GM21825 (cell line): ENCODE results near the gene GAMT.
"Not testable (repeated sequence)": the region's sequence is repeated elsewhere in the genome, so short reads cannot be mapped to it uniquely, and the experiment has no call there.

ENCODE experiments used
- ATAC-seq: cut with Tn5 transposase; IDR thresholded peaks from one replicate; pipeline ENCODE4 v1.9.1; 2021; ENCODE audit warnings: mild to moderate bottlenecking, moderate library complexity; ENCODE audit not compliant: unreplicated experiment

The GAMT gene

DNA sequence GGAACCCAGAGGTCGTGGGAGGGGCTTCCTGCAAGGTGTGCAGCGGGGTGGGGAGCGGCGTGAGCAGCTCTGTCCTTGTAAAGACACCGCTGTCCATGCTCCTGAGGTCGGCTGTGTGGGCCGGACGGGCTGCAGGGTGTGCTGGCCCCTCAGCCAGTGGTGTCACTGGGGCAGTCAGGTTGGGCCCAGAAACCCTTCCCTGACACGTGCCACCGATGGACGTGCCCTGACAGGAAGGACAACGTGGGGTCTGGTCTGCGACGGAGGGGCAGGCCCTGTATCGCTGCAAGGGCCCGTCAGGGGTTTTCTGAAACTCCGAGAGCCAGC, 32.7 kb upstream of the GAMT start:
- ATAC-seq, result no peak

- no peak for ATAC-seq
Measured at GRCh38 chr19:1433119-1434039, 32.0 kb upstream of the GAMT start.

GRCh38 chr19:1432507-1432887, 31.2 kb upstream of the GAMT start:
- no peak for ATAC-seq

GRCh38 chr19:1431759-1432506, 30.6 kb upstream of the GAMT start:
- no peak for ATAC-seq

- no peak for ATAC-seq
Measured at GRCh38 chr19:1430246-1430645, 28.9 kb upstream of the GAMT start.

DNA sequence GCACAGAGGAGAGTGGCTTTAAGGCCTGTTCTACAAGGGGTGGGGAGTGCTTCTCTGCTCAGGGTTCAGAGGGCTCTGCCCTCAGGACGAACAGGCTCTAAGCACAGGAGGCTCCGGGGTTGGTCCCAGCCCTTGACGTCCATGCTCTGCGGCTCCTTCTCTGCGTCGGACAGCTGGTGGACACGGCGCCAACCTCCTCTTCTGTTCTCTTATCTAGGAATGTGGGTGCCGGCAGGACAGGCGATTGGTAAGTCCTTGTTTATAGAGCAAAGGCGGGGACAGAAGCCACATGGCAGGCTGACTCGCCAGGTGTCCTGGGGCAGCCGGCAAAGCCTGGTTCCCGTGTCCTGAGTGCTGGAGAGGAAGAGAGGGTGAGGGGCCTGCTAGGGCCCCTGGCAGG, 28.4 kb upstream of the GAMT start:
- ATAC-seq, result no peak

GRCh38 chr19:1428738-1429391, 27.5 kb upstream of the GAMT start:
- ATAC-seq, result no peak

GRCh38 chr19:1427221-1427920, 26.0 kb upstream of the GAMT start:
- ATAC-seq, result no peak

- no peak for ATAC-seq
Measured at GRCh38 chr19:1426736-1427135, 25.4 kb upstream of the GAMT start.

GRCh38 chr19:1425902-1426301, 24.6 kb upstream of the GAMT start:
- ATAC-seq, result no peak

DNA sequence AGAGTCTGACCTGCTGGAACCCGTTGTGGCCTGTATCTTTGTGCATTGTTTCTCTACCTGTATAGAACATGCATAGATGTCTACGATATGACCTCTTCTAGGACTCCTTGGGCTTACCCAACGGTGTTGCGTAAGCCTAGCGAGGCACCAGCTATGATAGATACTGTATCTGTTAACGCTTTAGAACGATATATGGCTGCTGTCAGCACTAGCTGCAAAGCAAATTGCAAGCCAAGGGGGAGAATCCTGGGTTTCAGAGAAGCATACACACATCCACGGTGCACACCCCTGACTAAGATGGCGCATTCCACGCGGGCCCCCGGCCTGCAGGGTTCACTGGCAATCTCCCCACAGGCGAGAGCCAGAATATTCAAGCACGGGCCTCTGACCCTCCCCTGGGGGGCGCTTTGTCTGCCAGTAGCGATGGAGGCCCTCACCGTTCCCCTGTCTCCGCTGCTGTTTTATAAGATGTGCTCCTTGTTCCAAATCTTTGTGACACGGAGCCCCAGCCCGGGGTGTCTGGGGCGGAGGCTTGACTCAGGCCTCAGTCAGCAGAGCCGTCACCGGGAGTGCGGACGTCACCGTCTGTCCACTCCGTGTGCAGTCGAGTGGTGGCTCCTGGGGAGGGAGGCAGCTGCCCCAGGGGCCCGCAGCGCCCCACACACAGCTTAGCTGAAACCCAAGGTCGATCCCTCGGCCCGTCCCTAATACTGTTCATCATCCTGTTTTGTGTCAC, 23.9 kb upstream of the GAMT start:
- no peak for ATAC-seq

DNA sequence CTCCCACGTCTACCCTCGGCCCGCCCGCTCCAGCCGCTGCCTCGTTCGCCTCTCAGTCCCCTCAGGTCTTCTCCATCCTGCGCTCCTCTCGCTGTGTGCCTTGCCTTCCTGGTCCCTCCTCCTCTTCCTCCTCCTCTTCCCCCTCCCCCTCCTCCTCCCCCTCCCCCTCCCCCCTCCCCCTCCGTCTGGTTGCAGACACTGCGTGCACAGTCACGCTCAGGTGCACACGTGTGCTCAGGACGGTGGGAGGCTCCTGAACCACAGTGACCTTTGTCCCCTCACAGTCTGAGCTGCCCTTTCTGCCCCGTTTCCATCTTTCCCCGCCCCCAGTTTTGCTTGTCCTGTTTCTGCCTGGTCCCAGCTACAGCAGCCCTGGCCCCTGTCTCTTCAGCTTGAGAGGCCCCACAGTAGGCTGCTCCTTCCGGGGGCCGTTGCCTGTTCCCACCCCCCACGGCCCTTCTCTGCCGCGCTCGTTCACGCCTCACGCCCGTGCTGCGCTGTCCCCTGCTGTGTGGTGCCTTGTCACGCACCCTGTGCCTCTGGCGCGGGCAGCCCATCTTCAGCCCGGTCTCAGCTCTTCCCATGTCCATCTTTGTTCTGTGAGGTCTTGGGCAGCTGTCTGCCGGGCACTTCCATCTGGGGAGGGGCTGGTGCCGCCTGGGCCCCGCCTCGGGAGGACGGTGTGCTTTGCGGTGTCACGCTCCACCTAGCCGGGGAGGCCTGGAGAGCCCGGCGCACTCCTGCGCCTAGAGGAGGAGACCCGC, 23.0 kb upstream of the GAMT start:
- ATAC-seq, result no peak

DNA sequence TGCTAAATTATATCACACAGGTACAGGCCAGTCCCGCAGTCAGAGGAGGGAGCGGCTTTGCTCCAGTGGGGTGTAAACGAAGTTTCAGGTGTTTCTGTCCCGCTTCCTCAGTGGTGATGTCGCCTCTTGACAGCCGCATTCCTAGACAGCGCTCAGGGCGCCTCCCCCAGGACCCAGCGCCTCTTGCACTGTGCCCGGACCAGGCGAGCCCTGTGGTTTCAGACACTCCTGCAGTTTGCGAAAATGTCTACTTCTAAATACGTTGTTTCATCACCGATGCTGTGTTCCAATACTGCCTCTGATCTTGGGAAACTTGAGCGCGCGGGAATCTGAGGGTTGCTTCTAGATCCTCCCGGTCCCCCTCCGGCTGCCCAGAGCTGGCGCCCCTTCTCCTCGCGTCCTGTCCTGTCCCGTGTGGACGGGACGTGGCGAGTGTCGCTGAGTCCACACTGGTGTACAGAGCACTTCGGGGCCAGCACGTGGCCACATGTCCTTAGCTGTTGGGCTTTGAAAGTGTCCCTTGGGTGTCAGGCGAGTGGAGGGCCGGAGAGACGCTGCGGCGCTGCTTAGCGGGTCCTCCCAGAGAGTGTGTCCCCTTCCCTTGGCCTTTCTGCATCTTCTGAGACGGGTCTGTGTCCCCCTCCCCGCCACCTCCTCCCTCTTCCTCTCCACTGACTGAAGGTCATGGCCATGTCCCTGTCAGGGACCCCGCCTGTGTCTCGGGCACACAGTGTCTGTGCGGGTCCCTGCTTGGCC, 22.3 kb upstream of the GAMT start:
- no peak for ATAC-seq

DNA sequence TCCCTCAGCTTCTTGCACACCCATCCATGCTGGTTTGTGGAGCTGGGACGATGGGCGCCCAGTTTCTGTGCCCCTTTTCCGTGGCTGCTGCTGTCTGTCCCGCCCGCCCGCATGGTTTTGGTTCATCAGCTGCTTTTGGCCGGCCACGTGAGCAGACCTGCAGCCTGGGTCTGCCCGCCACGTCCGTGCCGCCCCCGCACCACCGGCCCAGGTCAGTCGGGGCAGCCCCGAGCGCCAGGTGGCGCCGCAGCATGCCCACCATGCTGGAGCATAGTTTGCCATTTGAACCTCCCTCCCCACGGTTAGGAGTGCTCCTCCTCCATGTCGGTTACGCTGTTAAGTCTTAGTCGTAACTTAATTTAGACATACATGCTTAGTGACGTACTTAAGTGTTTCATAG, 21.6 kb upstream of the GAMT start:
- no peak for ATAC-seq

- no peak for ATAC-seq
Measured at GRCh38 chr19:1422360-1422759, 21.0 kb upstream of the GAMT start.

DNA sequence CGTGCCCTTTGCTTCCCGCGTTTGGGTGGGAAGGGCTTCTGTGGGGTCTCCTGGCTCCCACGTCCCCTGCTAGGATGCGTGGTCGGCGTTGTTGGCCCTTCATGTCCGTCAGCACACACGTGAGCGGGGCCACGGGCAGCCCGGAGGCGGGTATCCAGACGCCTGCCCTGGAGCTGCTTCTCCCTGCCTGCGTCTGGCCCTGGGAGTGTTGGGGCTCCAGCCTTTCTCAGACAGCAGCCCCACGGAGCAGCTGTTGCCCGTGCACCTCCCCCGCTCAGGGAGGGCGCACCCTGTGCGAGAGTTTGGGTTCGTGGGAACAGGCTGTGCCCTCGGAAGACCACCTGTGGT, 20.6 kb upstream of the GAMT start:
- ATAC-seq, result no peak

DNA sequence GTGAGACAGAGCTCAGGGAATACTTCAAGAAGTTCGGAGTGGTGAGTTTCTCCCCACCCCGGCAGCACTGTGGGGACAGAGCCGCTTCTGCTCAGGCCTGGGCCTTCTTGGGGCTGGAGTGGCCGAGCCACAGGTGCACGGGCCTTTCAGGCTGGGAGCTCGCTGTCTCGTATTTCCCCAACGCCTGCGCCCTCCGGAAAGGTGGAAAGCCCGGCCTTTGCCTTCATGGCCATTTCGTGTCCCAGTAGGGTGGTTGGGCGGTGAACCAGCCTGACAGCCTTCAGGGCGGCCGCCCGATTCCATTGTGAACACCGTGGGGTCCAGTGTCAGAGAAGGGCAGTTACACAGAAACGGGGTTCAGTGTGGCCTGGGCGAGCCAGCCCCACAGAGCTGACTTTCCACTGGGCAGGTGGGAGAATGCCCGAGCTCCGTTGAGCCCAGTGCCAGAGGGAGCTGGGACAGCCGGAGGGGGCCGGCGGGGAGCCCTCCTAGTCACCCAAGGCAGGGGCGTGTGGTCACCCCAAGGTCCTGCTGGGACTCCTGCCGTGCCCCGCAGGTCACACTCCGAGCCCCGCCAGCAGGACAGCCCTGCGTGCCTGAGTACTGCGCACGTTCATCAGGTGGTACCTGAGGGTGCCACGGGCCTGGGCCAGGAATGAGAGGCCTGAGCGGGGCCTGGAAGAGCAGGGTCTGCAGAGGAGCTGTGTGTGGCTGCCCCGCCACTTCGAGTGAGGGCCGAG, 20.0 kb upstream of the GAMT start:
- no peak for ATAC-seq

DNA sequence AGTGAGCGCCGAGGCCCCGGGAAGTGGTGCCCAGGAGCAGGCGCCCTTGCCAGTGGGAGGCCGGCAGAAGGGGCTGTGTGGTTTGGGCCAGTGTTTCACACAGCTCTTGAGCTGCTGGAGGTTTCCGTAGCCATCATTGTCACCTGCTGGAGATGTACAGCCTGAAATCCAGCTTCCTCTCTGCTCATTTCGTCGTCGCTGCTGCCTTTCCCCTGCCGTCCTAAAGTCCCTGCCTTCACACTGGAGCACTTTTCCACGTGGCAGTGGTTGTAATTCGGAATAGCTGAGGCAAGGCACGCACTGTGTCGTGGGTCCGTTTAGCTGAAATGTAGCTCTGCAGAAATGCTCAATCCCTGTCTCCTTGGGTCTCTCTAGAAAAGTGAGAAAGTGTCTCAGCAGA, 19.2 kb upstream of the GAMT start:
- no peak for ATAC-seq

DNA sequence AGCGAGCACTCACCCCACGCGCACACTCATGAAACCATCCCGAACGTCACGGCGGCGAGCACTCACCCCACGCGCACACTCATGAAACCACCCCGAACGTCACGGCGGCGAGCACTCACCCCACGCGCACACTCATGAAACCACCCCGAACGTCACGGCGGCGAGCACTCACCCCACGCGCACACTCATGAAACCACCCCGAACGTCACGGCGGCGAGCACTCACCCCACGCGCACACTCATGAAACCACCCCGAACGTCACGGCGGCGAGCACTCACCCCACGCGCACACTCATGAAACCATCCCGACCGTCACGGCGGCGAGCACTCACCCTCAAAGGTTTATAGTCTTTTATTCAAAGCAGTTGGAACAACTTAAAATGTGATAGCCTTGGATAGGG, 18.7 kb upstream of the GAMT start:
- not testable (repeated sequence) for ATAC-seq
